DMS153 treated with DMSO at 0.1 percent for 48 hours (cell line): ENCODE results near the gene PLAAT1.

Source experiments
- DNase-seq: peaks from one replicate; lab custom pipeline; 2025; ENCODE audit not compliant: unreplicated experiment; lab: John Stamatoyannopoulos, UW

PLAAT1 gene

GRCh38 chr3:193240850-193241706 is at the start of gene PLAAT1:
Gene PLAAT1 (plus strand): TSS chr3:193241222. CDS start chr3:193255651, 14,429 bp downstream.
- DNase-seq = peak; percentile 68

- DNase-seq = no peak
Observed at GRCh38 chr3:193194371-193194770, 46.7 kb upstream of the PLAAT1 start.

DNA sequence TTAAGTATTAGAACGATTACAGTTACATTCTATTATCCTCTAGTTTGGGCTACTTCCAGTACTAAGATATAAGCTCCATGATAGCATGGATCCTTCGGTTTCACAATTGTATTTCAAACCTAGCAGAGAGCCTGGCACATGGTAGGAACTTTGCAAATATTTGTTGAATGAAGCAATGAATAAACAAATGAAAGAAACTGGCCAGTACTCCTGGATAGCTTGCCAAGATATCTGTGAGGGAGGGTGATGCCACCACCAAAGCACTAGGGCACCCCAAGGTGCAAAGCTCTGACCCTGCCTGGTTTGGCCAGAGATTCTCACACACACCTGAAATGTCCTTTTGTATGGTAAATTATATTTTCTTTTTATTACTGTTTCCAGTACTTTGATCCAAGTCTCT is 44.3 kb upstream of the PLAAT1 start:
- DNase-seq = no peak

GRCh38 chr3:193207290-193208273 is 33.4 kb upstream of the PLAAT1 start:
- peak; percentile 61 for DNase-seq

DNA sequence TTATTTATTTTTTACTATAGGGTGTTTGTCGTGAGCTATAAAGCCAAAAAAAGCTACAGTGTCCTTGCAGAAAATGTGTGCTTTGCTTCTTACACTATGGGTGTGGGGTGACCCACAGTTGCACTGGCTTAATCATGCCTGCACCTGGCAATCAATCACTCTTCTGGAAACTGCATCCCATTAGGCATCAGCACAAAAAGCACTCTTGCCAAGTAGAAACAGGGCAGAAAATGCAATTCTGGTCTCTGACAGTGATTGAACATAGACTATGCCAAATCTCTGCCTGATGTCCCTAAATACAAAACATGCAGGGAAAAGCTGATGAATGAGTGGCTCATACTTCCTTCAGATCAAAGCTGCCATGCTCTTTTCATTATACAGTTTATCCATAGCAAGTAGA is 30.4 kb upstream of the PLAAT1 start:
- no peak for DNase-seq

GRCh38 chr3:193211173-193211572 is 29.8 kb upstream of the PLAAT1 start:
- no peak for DNase-seq

GRCh38 chr3:193211984-193212383 is 29.0 kb upstream of the PLAAT1 start:
- no peak for DNase-seq

DNA sequence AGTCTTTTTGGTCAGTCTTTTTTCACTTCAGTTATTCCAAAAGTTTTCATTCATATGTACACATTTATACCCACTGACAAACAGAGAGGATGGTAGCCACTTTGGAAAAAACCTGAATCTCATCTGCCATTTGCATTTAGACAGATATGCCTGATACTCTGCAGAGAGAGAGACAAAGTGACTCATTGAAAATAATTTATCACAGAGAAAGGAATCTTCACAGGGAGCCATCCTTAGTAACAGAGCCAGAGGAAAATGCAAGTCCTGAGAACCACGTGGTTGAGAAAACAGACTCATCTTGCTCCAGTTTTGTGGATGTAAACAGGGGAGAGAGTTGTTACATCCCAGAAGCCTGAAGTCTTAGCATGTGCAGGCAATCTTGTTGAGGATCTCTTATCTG is 28.2 kb upstream of the PLAAT1 start:
- DNase-seq = no peak

GRCh38 chr3:193214445-193214844 is 26.6 kb upstream of the PLAAT1 start:
- no peak for DNase-seq

DNA sequence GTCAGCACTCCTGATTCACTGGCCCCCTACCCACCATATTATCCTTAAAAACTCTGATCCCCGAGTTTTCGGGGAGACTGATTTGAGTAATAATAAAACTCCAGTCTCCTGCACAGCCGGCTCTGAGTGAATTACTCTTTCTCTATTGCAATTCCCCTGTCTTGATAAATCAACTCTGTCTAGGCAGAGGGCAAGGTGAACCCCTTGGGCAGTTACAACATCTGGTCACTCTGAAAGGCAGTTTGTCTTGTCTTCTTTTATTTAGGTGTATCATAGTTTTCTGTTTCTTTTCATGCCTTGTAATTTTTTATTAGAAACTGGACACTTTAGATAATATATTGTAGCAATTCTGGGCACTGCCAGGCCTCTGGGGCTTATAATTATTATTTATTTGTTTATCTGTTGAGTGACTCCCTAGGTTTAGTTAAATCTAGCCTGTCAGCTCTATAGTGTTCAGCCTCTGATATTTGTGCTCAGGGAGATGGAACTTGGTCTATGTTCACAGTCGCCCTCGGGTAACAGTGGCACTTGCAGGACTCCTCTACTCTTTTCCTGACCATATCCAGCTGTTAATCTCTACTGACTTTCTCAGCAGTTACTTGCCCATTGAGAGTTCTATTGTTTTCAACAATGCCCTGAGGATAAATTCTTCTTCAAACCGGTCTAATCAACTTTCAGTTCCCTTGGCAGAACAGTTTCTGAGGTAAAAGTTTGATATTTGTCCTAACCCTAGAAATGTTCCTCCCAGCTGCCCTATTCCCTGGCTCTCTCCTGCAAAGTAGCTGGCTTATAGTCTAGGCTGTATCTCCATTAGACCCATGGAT is 15.5 kb upstream of the PLAAT1 start:
- no peak for DNase-seq

- no peak for DNase-seq
Observed at GRCh38 chr3:193228206-193228605, 12.8 kb upstream of the PLAAT1 start.

DNA sequence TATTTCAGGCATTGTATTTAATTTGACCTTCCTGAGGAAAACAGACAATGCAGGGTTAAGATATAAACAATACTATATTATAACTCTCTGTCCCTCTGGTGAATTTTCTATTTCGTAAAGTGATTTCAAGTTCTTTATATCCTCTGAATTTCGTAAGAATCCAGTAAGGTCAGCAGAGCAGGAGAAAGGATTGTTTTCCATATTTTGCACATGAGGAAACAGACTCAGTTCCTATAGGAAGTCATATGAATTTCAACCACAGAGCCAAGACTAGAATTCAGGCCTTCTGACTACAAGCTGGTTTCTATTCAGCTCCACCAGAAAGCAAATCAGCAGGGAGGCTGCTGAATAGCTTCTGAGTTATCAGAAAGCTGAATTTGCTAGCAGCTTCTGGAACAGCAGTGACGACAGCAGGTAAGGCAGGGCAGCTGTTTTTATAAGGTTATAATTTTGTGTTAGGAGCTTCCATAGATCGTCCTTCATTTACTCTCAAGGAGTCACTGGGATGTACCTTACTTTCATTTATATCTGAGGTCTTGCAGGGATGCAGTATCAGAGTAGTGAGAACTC is 11.1 kb upstream of the PLAAT1 start:
- DNase-seq = no peak

DNA sequence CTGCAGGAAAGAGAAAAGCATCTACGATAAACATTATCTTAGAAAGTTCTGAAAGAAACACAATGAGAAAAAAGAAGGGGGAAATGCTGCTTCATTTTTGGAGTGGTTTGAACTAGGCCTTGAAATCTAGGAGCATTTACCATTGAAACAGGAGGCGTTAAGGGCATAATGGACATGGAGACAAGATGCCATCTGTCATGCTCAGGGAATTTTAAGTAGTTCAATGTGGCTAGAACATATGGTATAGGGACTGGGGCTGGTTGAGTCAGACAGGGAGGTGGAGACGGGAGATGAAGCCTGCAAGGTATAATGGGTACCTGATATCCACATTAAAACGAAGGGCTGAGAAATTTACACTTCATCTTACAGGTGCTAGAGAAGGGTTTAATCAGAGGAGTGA is 10.4 kb upstream of the PLAAT1 start:
- DNase-seq = no peak

GRCh38 chr3:193231201-193231600 is 9.8 kb upstream of the PLAAT1 start:
- DNase-seq = no peak

GRCh38 chr3:193236599-193236998 is 4.4 kb upstream of the PLAAT1 start:
- DNase-seq = no peak

DNA sequence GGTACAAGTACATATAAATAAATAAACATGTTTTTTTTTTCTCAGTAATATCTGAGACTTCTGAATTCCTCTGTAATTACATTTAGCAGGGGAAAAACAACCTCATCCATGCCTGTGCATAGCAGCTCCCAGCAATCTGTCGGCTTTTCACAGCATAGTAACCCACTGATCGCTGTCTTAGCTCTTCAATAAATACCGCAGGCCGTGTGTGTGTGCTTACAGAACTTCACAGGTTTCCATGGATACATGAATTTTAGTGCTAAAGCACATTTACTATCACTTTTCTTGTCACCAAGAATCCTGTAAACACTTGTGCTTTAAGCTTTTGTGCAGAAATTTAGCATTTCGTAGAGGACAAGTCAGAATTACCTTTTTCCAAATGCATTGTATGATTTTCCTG is 4.0 kb upstream of the PLAAT1 start:
- no peak for DNase-seq

GRCh38 chr3:193240436-193240849 is 579 bp upstream of the PLAAT1 start:
- no peak for DNase-seq

DNA sequence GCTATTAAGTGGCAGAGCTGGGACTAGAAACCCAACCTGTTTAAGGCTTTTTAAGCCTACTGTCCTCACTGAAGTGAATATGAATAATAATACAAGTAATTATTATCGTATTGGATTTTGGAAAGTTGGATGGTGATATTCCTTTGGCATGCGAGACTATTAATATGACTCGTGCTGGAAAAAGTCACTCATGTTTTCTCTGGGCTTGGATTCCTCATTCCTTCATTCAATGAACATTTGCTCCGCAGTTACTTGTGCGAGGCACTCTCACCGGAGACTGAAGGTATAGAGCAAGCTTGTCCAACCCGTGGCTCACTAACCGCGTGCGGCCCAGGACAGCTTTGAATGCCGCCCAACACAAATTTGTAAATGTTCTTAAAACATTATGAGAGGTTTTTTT is 694 bp downstream of the PLAAT1 start:
- DNase-seq = no peak

GRCh38 chr3:193243571-193243970 is 2.5 kb downstream of the PLAAT1 start:
- DNase-seq = no peak

DNA sequence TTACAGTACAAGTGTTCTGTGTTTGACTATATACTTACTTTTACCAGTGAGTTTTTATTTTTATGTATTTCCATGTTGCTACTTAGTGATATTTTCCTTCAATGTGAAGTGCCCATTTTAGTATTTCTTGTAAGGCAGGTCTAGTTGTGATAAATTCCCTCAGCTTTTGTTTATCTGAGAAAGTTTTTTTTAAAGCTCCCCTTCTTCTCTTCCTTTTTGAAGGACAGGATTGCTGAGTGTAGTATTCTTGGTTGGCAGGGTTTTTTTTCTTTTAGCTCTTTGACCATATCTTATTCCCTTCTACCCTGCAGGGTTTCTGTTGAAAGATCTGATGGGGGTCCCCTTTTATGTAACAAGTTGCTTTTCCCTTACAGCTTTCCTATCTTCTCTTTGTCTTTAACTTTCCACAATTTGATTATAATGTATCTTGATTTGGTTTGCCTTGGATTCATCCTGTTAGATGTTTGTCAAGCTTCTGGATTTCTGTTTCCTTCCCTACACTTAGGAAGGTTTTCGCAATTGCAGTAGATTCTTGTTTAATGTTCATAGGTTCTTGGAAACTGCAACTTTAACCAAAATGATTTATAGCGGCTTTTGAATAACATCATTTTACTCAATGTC is 7.9 kb downstream of the PLAAT1 start:
- no peak for DNase-seq
